ENCODE data around the gene PRKCZ.
A peak's percentile ranks its signal among the peaks of the same experiment; 100 is the strongest.
"Not testable (repeated sequence)": the region's sequence is repeated elsewhere in the genome, so short reads cannot be mapped to it uniquely, and the experiment has no call there.

Gene PRKCZ

GRCh38 chr1:2090216-2090890 lies 40.1 kb downstream of the PRKCZ start:
- Histone ChIP-seq H3K23ac (ENCODE audit: low read length) (no peak overlapping the region), H4K5ac (ENCODE audit: low read length) (no peak overlapping the region), H3K27me3 (ENCODE audit: insufficient read depth, low read length, poor library complexity) (no peaks in the 10 kb centered on the region), H3K4me2 (ENCODE audit: low read length) (no peak overlapping the region), H3K56ac (ENCODE audit: low read length) (no peak overlapping the region), H3K4me1 (ENCODE audit: control insufficient read depth, low read depth, low read length) (no peaks in the 10 kb centered on the region), H2BK15ac (replicated peaks; ENCODE audit: low read depth) (no peak overlapping the region), H3K9ac (ENCODE audit: low read length) (no peak overlapping the region), H3K79me1 (ENCODE audit: low read length) (no peaks in the 10 kb centered on the region), H3K18ac (ENCODE audit: low read length) (no peak overlapping the region), H2BK120ac (ENCODE audit: low read depth, low read length) (no peak overlapping the region), H2BK5ac (ENCODE audit: low read length) (no peak overlapping the region), H3K27ac (ENCODE audit: low read depth, low read length) (no peak overlapping the region), H3K36me3 (ENCODE audit: control insufficient read depth, insufficient read depth, low read length) (no peaks in the 10 kb centered on the region), H3K4ac (ENCODE audit: low read depth, low read length) (no peak overlapping the region), H4K8ac (ENCODE audit: low read depth, low read length) (no peak overlapping the region), H3K4me3 (ENCODE audit: low read length) (no peak overlapping the region), H3K79me2 (ENCODE audit: control insufficient read depth, insufficient read depth, low read length) (no peaks in the 10 kb centered on the region), H2AK5ac (ENCODE audit: low read length) (no peak overlapping the region)
- WGBS (ENCODE audit: extremely low coverage, insufficient coverage, low lambda C conversion rate) = no CpG with 5 or more reads among the region's 22 CpGs
- DNase-seq = no peak

GRCh38 chr1:2091611-2092604 lies 41.7 kb downstream of the PRKCZ start:
- Histone ChIP-seq H3K79me1 (ENCODE audit: low read length) (no peaks in the 10 kb centered on the region), H3K4me3 (ENCODE audit: low read length) (no peak overlapping the region), H3K4me1 (ENCODE audit: control insufficient read depth, low read depth, low read length) (no peaks in the 10 kb centered on the region), H4K8ac (ENCODE audit: low read depth, low read length) (no peak overlapping the region), H3K27ac (ENCODE audit: low read depth, low read length) (no peak overlapping the region), H4K5ac (ENCODE audit: low read length) (no peak overlapping the region), H3K23ac (ENCODE audit: low read length) (no peak overlapping the region), H2BK120ac (ENCODE audit: low read depth, low read length) (no peak overlapping the region), H3K56ac (ENCODE audit: low read length) (no peak overlapping the region), H3K36me3 (ENCODE audit: control insufficient read depth, insufficient read depth, low read length) (no peaks in the 10 kb centered on the region), H3K18ac (ENCODE audit: low read length) (no peak overlapping the region), H3K9ac (ENCODE audit: low read length) (no peak overlapping the region), H2BK15ac (replicated peaks; ENCODE audit: low read depth) (no peak overlapping the region), H2AK5ac (ENCODE audit: low read length) (no peak overlapping the region), H3K4me2 (ENCODE audit: low read length) (no peak overlapping the region), H3K79me2 (ENCODE audit: control insufficient read depth, insufficient read depth, low read length) (no peaks in the 10 kb centered on the region), H2BK5ac (ENCODE audit: low read length) (no peak overlapping the region), H3K4ac (ENCODE audit: low read depth, low read length) (no peak overlapping the region), H3K27me3 (ENCODE audit: insufficient read depth, low read length, poor library complexity) (no peaks in the 10 kb centered on the region)
- WGBS (ENCODE audit: extremely low coverage, insufficient coverage, low lambda C conversion rate) = no CpG with 5 or more reads among the region's 48 CpGs
- DNase-seq = peak; percentile 65

- DNase-seq = no peak
- H3K23ac ChIP-seq (ENCODE audit: low read length) = no peak overlapping the region
- no peak overlapping the region for H2BK15ac ChIP-seq (replicated peaks; ENCODE audit: low read depth)
- H3K18ac ChIP-seq (ENCODE audit: low read length) = no peak overlapping the region
- H2BK120ac ChIP-seq (ENCODE audit: low read depth, low read length) = no peak overlapping the region
- no peak overlapping the region for H2BK5ac ChIP-seq (ENCODE audit: low read length)
- H3K27ac ChIP-seq (ENCODE audit: low read depth, low read length) = no peak overlapping the region
- H3K27me3 ChIP-seq (ENCODE audit: insufficient read depth, low read length, poor library complexity) = no peaks in the 10 kb centered on the region
- no peak overlapping the region for H4K8ac ChIP-seq (ENCODE audit: low read depth, low read length)
- no peak overlapping the region for H3K56ac ChIP-seq (ENCODE audit: low read length)
- no peak overlapping the region for H3K4ac ChIP-seq (ENCODE audit: low read depth, low read length)
- H3K79me1 ChIP-seq (ENCODE audit: low read length) = no peaks in the 10 kb centered on the region
- no peaks in the 10 kb centered on the region for H3K36me3 ChIP-seq (ENCODE audit: control insufficient read depth, insufficient read depth, low read length)
- H3K79me2 ChIP-seq (ENCODE audit: control insufficient read depth, insufficient read depth, low read length) = no peaks in the 10 kb centered on the region
- H3K4me1 ChIP-seq (ENCODE audit: control insufficient read depth, low read depth, low read length) = no peaks in the 10 kb centered on the region
- H3K4me2 ChIP-seq (ENCODE audit: low read length) = no peak overlapping the region
- no peak overlapping the region for H2AK5ac ChIP-seq (ENCODE audit: low read length)
- WGBS (ENCODE audit: extremely low coverage, insufficient coverage, low lambda C conversion rate) = no CpG with 5 or more reads among the region's 14 CpGs
- H3K4me3 ChIP-seq (ENCODE audit: low read length) = no peak overlapping the region
- no peak overlapping the region for H4K5ac ChIP-seq (ENCODE audit: low read length)
- H3K9ac ChIP-seq (ENCODE audit: low read length) = no peak overlapping the region
These were observed 42.8 kb downstream of the PRKCZ start for GRCh38 chr1:2093055-2093454.

GRCh38 chr1:2093636-2094035 lies 43.4 kb downstream of the PRKCZ start:
- no peak overlapping the region for H3K23ac ChIP-seq (ENCODE audit: low read length)
- no peak overlapping the region for H3K4me3 ChIP-seq (ENCODE audit: low read length)
- no peak overlapping the region for H2BK15ac ChIP-seq (replicated peaks; ENCODE audit: low read depth)
- no peak overlapping the region for H4K5ac ChIP-seq (ENCODE audit: low read length)
- H3K9ac ChIP-seq (ENCODE audit: low read length) = no peak overlapping the region
- H3K4me1 ChIP-seq (ENCODE audit: control insufficient read depth, low read depth, low read length) = no peaks in the 10 kb centered on the region
- H2AK5ac ChIP-seq (ENCODE audit: low read length) = no peak overlapping the region
- no peak for DNase-seq
- H3K27me3 ChIP-seq (ENCODE audit: insufficient read depth, low read length, poor library complexity) = no peaks in the 10 kb centered on the region
- H3K18ac ChIP-seq (ENCODE audit: low read length) = no peak overlapping the region
- no peak overlapping the region for H2BK120ac ChIP-seq (ENCODE audit: low read depth, low read length)
- H3K79me2 ChIP-seq (ENCODE audit: control insufficient read depth, insufficient read depth, low read length) = no peaks in the 10 kb centered on the region
- H3K27ac ChIP-seq (ENCODE audit: low read depth, low read length) = no peak overlapping the region
- no peak overlapping the region for H3K4ac ChIP-seq (ENCODE audit: low read depth, low read length)
- no peak overlapping the region for H4K8ac ChIP-seq (ENCODE audit: low read depth, low read length)
- no peak overlapping the region for H3K4me2 ChIP-seq (ENCODE audit: low read length)
- no peaks in the 10 kb centered on the region for H3K36me3 ChIP-seq (ENCODE audit: control insufficient read depth, insufficient read depth, low read length)
- H2BK5ac ChIP-seq (ENCODE audit: low read length) = no peak overlapping the region
- H3K56ac ChIP-seq (ENCODE audit: low read length) = no peak overlapping the region
- H3K79me1 ChIP-seq (ENCODE audit: low read length) = no peaks in the 10 kb centered on the region
- no CpG with 5 or more reads among the region's 26 CpGs for WGBS (ENCODE audit: extremely low coverage, insufficient coverage, low lambda C conversion rate)

GRCh38 chr1:2094269-2095158 lies 44.3 kb downstream of the PRKCZ start:
- not testable (repeated sequence) for H2BK15ac ChIP-seq (replicated peaks; ENCODE audit: low read depth); H3K9ac ChIP-seq (ENCODE audit: low read length); H3K27me3 ChIP-seq (ENCODE audit: insufficient read depth, low read length, poor library complexity); H3K36me3 ChIP-seq (ENCODE audit: control insufficient read depth, insufficient read depth, low read length); H2BK5ac ChIP-seq (ENCODE audit: low read length); H3K79me1 ChIP-seq (ENCODE audit: low read length); H3K4ac ChIP-seq (ENCODE audit: low read depth, low read length); H3K4me3 ChIP-seq (ENCODE audit: low read length); H4K5ac ChIP-seq (ENCODE audit: low read length); H3K23ac ChIP-seq (ENCODE audit: low read length); DNase-seq; H3K56ac ChIP-seq (ENCODE audit: low read length); H3K4me2 ChIP-seq (ENCODE audit: low read length); H3K27ac ChIP-seq (ENCODE audit: low read depth, low read length); H2AK5ac ChIP-seq (ENCODE audit: low read length); H3K4me1 ChIP-seq (ENCODE audit: control insufficient read depth, low read depth, low read length); H4K8ac ChIP-seq (ENCODE audit: low read depth, low read length); H3K18ac ChIP-seq (ENCODE audit: low read length); H3K79me2 ChIP-seq (ENCODE audit: control insufficient read depth, insufficient read depth, low read length); H2BK120ac ChIP-seq (ENCODE audit: low read depth, low read length)
- WGBS (ENCODE audit: extremely low coverage, insufficient coverage, low lambda C conversion rate) = no CpG with 5 or more reads among the region's 60 CpGs
